ENCODE results near the gene UBE2F. TPM values are rescaled to one million over a fixed set of nuclear protein-coding genes. Genes with fewer than 3 reads are reported as not detected.
"Not testable (repeated sequence)": the region's sequence is repeated elsewhere in the genome, so short reads cannot be mapped to it uniquely, and the experiment has no call there.

Gene UBE2F
- total and polyA plus RNA-seq, 2 experiments from 2014 or later: 52.8 to 66.7 TPM

GRCh38 chr2:238065071-238065846 lies 98.4 kb downstream of the UBE2F start:
- no peak for TF ChIP-seq EZH2phosphoT487 (IDR thresholded peaks at IDR 0.05; ENCODE audit: low read depth, severe bottlenecking, unreplicated experiment)
- no peak for TF ChIP-seq EZH2 (IDR thresholded peaks at IDR 0.05; ENCODE audit: borderline replicate concordance)
- no peak for TF ChIP-seq CTCF (IDR thresholded peaks at IDR 0.05; ENCODE audit: poor library complexity)
- WGBS (ENCODE audit: low lambda C conversion rate, missing lambda C conversion rate): 81% methylated on average over 18 of the region's 18 CpGs
- H3K4me1 ChIP-seq (ENCODE audit: insufficient read depth): peaks cover 21% of the 10 kb centered on the region
- no peaks in the 10 kb centered on the region for H3K27me3 ChIP-seq
- no peaks in the 10 kb centered on the region for H4K20me1 ChIP-seq (ENCODE audit: insufficient read depth, poor library complexity, severe bottlenecking)
- no peaks in the 10 kb centered on the region for H3K9me3 ChIP-seq (ENCODE audit: low read depth)
- H3K27ac ChIP-seq: peak overlapping the region; percentile 47
- peaks cover 15% of the 10 kb centered on the region for H3K79me2 ChIP-seq
- H3K4me2 ChIP-seq: no peak overlapping the region
- no peak overlapping the region for H2AFZ ChIP-seq
- H3K4me3 ChIP-seq: no peak overlapping the region
- H3K9me2 ChIP-seq (replicated peaks; ENCODE audit: insufficient read depth): no peaks in the 10 kb centered on the region
- DNase-seq (ENCODE audit: low spot score): no peak
- H3K36me3 ChIP-seq (replicated peaks; ENCODE audit: insufficient read depth, low read depth): no peaks in the 10 kb centered on the region

GRCh38 chr2:238066218-238066617 lies 99.4 kb downstream of the UBE2F start:
- Histone ChIP-seq H3K4me2 (no peak overlapping the region), H3K4me1 (ENCODE audit: insufficient read depth) (peaks cover 21% of the 10 kb centered on the region)

GRCh38 chr2:238066718-238067117 lies 99.9 kb downstream of the UBE2F start:
- not testable (repeated sequence) for H3K27ac ChIP-seq; H3K36me3 ChIP-seq (replicated peaks; ENCODE audit: insufficient read depth, low read depth); H2AFZ ChIP-seq; H3K9me3 ChIP-seq (ENCODE audit: low read depth); H3K4me3 ChIP-seq; H3K9me2 ChIP-seq (replicated peaks; ENCODE audit: insufficient read depth); DNase-seq (ENCODE audit: low spot score); H3K27me3 ChIP-seq; H4K20me1 ChIP-seq (ENCODE audit: insufficient read depth, poor library complexity, severe bottlenecking); H3K4me2 ChIP-seq
- Histone ChIP-seq H3K79me2 (peaks cover 15% of the 10 kb centered on the region), H3K4me1 (ENCODE audit: insufficient read depth) (peaks cover 16% of the 10 kb centered on the region)
- over 99% methylated on average over 7 of the region's 7 CpGs for WGBS (ENCODE audit: low lambda C conversion rate, missing lambda C conversion rate)

More at GRCh38 chr2:238066218-238066617, 99.4 kb downstream of the UBE2F start:
- no peak overlapping the region for H3K27ac ChIP-seq
- H4K20me1 ChIP-seq (ENCODE audit: insufficient read depth, poor library complexity, severe bottlenecking): no peaks in the 10 kb centered on the region
- no peak overlapping the region for H2AFZ ChIP-seq
- no peaks in the 10 kb centered on the region for H3K36me3 ChIP-seq (replicated peaks; ENCODE audit: insufficient read depth, low read depth)
- no peak overlapping the region for H3K4me3 ChIP-seq
- no peaks in the 10 kb centered on the region for H3K9me3 ChIP-seq (ENCODE audit: low read depth)
- H3K27me3 ChIP-seq: no peaks in the 10 kb centered on the region
- TF ChIP-seq EZH2phosphoT487 (IDR thresholded peaks at IDR 0.05; ENCODE audit: low read depth, severe bottlenecking, unreplicated experiment) (no peak), CTCF (IDR thresholded peaks at IDR 0.05; ENCODE audit: poor library complexity) (no peak), EZH2 (IDR thresholded peaks at IDR 0.05; ENCODE audit: borderline replicate concordance) (no peak)
- peaks cover 15% of the 10 kb centered on the region for H3K79me2 ChIP-seq
- H3K9me2 ChIP-seq (replicated peaks; ENCODE audit: insufficient read depth): no peaks in the 10 kb centered on the region
- WGBS (ENCODE audit: low lambda C conversion rate, missing lambda C conversion rate): 86% methylated on average over 9 of the region's 9 CpGs
- DNase-seq (ENCODE audit: low spot score): no peak

GRCh38 chr2:238067939-238068338 lies 101.1 kb downstream of the UBE2F start:
- Histone ChIP-seq H3K4me2 (no peak overlapping the region), H3K9me2 (replicated peaks; ENCODE audit: insufficient read depth) (no peaks in the 10 kb centered on the region), H2AFZ (no peak overlapping the region), H3K36me3 (replicated peaks; ENCODE audit: insufficient read depth, low read depth) (no peaks in the 10 kb centered on the region), H4K20me1 (ENCODE audit: insufficient read depth, poor library complexity, severe bottlenecking) (no peaks in the 10 kb centered on the region), H3K4me1 (ENCODE audit: insufficient read depth) (peaks cover 10% of the 10 kb centered on the region), H3K4me3 (no peak overlapping the region), H3K27me3 (no peaks in the 10 kb centered on the region), H3K27ac (no peak overlapping the region), H3K79me2 (peaks cover 2% of the 10 kb centered on the region), H3K9me3 (ENCODE audit: low read depth) (no peaks in the 10 kb centered on the region)
- DNase-seq (ENCODE audit: low spot score): no peak
- no peak for TF ChIP-seq EZH2 (IDR thresholded peaks at IDR 0.05; ENCODE audit: borderline replicate concordance)
- TF ChIP-seq EZH2phosphoT487 (IDR thresholded peaks at IDR 0.05; ENCODE audit: low read depth, severe bottlenecking, unreplicated experiment): no peak
- no peak for TF ChIP-seq CTCF (IDR thresholded peaks at IDR 0.05; ENCODE audit: poor library complexity)
- WGBS (ENCODE audit: low lambda C conversion rate, missing lambda C conversion rate): 96% methylated on average over 7 of the region's 7 CpGs
